Small intestine (tissue), 7 donors: ENCODE results near the gene PSMD1. TPM values are rescaled to one million over a fixed set of nuclear protein-coding genes. Genes with fewer than 3 reads are reported as not detected.

Experiments
- DNase-seq, 2 donors: peaks; one replicate each; pipeline versions ENCODE4 v3.0.0 to v3.0.0-alpha.2; 2013
- FAIRE-seq: peaks from 2 replicates; lab custom pipeline; 2012; peaks lifted over from hg19 to GRCh38; lab: Jason Lieb, UNC
- H3K27ac ChIP-seq, 3 donors: one replicate each; pipeline ENCODE4 v1.5.1; 2013; ENCODE audit warnings: low read length in 2 of 3, mild to moderate bottlenecking in 2 of 3, control low read depth in 1 of 3, inconsistent platforms in 1 of 3, low read depth in 1 of 3, moderate library complexity in 1 of 3
- H3K27me3 ChIP-seq, 3 donors: one replicate each; pipeline ENCODE4 v1.6.1; 2013; ENCODE audit warnings: low read length in 3 of 3, inconsistent platforms in 1 of 3; ENCODE audit not compliant: control insufficient read depth in 3 of 3, insufficient read depth in 3 of 3
- H3K36me3 ChIP-seq, 3 donors: one replicate each; pipeline ENCODE4 v1.6.1; 2013; ENCODE audit warnings: low read length in 3 of 3, inconsistent platforms in 1 of 3, low read depth in 1 of 3, mild to moderate bottlenecking in 1 of 3, moderate library complexity in 1 of 3; ENCODE audit not compliant: control insufficient read depth in 3 of 3, insufficient read depth in 2 of 3
- H3K4me1 ChIP-seq, 3 donors: one replicate each; pipeline ENCODE4 v1.6.1; 2013; ENCODE audit warnings: low read length in 2 of 3, inconsistent platforms in 1 of 3, low read depth in 1 of 3, mild to moderate bottlenecking in 1 of 3, moderate library complexity in 1 of 3; ENCODE audit not compliant: control insufficient read depth in 3 of 3, insufficient read depth in 2 of 3
- H3K4me3 ChIP-seq, 3 donors: one replicate each; pipeline ENCODE4 v1.5.1; 2013; ENCODE audit warnings: low read length in 3 of 3, control low read depth in 1 of 3, inconsistent platforms in 1 of 3, low read depth in 1 of 3, mild to moderate bottlenecking in 1 of 3, moderate library complexity in 1 of 3
- H3K9me3 ChIP-seq, 2 donors: one replicate each; pipeline ENCODE4 v1.6.1; 2013; ENCODE audit warnings: low read depth in 1 of 2, low read length in 1 of 2; ENCODE audit not compliant: control insufficient read depth in 2 of 2, insufficient read depth in 1 of 2
- WGBS, 3 donors: extraction: QIAGEN DNeasy Blood & Tissue Kit; methylation state at CpG; one replicate each; pipeline ENCODE4 v1.1.7; 2013; 5-methylcytosine and 5-hydroxymethylcytosine counted together
- polyA plus RNA-seq, 4 donors: library from polyadenylated mRNA; stranded (reverse) in 3 of 4; unstranded in 1 of 4; fragments of 200-250 nt in 3 of 4; fragments of 120-200 nt in 1 of 4; gene quantifications; one replicate each; pipeline versions ENCODE4 v1.2.1 to v1.2.3, GENCODE V29; 2013
- donor health status: healthy with polysubstance abuse.
- donor health status: control.
- donor health status: control.
- donor health status: Bipolar disorder and iron deficiency.
- donor health status: healthy.

The PSMD1 gene
- polyA plus RNA-seq, 4 donors: 45.8 to 75.1 (median 59.5) TPM

GRCh38 chr2:231219289-231219688, 162.6 kb downstream of the PSMD1 start:
- FAIRE-seq: no peak
- DNase-seq: no peak
- no peak overlapping the region for H3K27ac ChIP-seq
- no peak overlapping the region for H3K4me3 ChIP-seq
- 85 to 94% (median 87%) methylated on average over 3 of the region's 3 CpGs for WGBS, 3 donors
- H3K9me3 ChIP-seq: no peaks in the 10 kb centered on the region
- H3K4me1 ChIP-seq: no peaks in the 10 kb centered on the region
- H3K36me3 ChIP-seq: peaks cover 0 to 30% (median 3%) of the 10 kb centered on the region in 3 donors
- H3K27me3 ChIP-seq: no peaks in the 10 kb centered on the region

- DNase-seq (no peak), FAIRE-seq (no peak)
- H3K27me3 ChIP-seq: no peaks in the 10 kb centered on the region
- H3K27ac ChIP-seq: peak overlapping the region in 2 of 3 donors; percentile 70 to 77
- peaks cover 0 to 15% (median 0%) of the 10 kb centered on the region in 3 donors for H3K36me3 ChIP-seq
- H3K4me1 ChIP-seq: no peaks in the 10 kb centered on the region
- WGBS, 3 donors: 89 to 96% (median 96%) methylated on average over 3 of the region's 3 CpGs
- no peaks in the 10 kb centered on the region for H3K9me3 ChIP-seq
- H3K4me3 ChIP-seq: no peak overlapping the region
Measured at GRCh38 chr2:231221761-231222160, 165.1 kb downstream of the PSMD1 start.

Other genes starting within 250 kb of the PSMD1 start
- gene ITM2C, start 191.9 kb upstream of the PSMD1 start, polyA plus RNA-seq: 100 to 1,000 TPM in 3 of 4 donors, 10 to 100 TPM in 1; 38.9 to 455 (median 168) TPM
- gene GPR55, start 131.6 kb upstream of the PSMD1 start, polyA plus RNA-seq: 1 to 10 TPM in 1 of 4 donors, under 1 TPM in 3; 0.22 to 1.6 (median 0.56) TPM
- gene SPATA3, start 60.7 kb upstream of the PSMD1 start, polyA plus RNA-seq: not detected
- gene C2orf72, start 19.3 kb upstream of the PSMD1 start, polyA plus RNA-seq: 10 to 100 TPM in 2 of 4 donors, 1 to 10 TPM in 2; 6.5 to 69.4 (median 12.5) TPM
- under 1 TPM in 2 of 4 donors, not detected in 2; 0.64 to 0.98 TPM for gene HTR2B, start 68.2 kb downstream of the PSMD1 start, polyA plus RNA-seq
- 10 to 100 TPM in 1 of 4 donors, 1 to 10 TPM in 2, under 1 TPM in 1; 0.67 to 10.6 (median 3.5) TPM for gene ARMC9, start 141.8 kb downstream of the PSMD1 start, polyA plus RNA-seq